Omental fat pad (tissue), 4 donors: ENCODE data around the gene TOGARAM1. TPM values are rescaled to one million over a fixed set of nuclear protein-coding genes. Genes with fewer than 3 reads are reported as not detected.

Experiments used
- ATAC-seq: fragments of 150-250 bp; one replicate; pipeline ENCODE4 v1.9.1; 2016; ENCODE audit warnings: mild to moderate bottlenecking, moderate library complexity; ENCODE audit not compliant: low FRiP score
- DNase-seq: peaks from one replicate; pipeline ENCODE4 v3.0.0-alpha.2; 2019; ENCODE audit warnings: low spot score
- CTCF ChIP-seq, 3 donors: fragments of 450-650 bp; IDR thresholded peaks; one replicate each; pipeline ENCODE4 v1.5.1; 2016 to 2017; ENCODE audit warnings: antibody characterized with exemption in 3 of 3, mild to moderate bottlenecking in 3 of 3, moderate library complexity in 2 of 3
- total RNA-seq, 4 donors: library from RNA; depleted of rRNA; stranded (reverse); fragments of >200 nt; gene quantifications; one replicate each; pipeline ENCODE4 v1.1.0, GENCODE V29; 2016

The TOGARAM1 gene
- total RNA-seq, 4 donors from 2014 or later: 12.2 to 25.3 (median 19.3) TPM

- ATAC-seq (no peak), DNase-seq (no peak)
- TF ChIP-seq CTCF (IDR thresholded peaks at IDR 0.05): no peak
These were observed 9.5 kb downstream of the TOGARAM1 start for GRCh38 chr14:44971459-44971858.

- TF ChIP-seq CTCF (IDR thresholded peaks at IDR 0.05): no peak
- ATAC-seq: no peak
- DNase-seq: no peak
These were observed 17.3 kb downstream of the TOGARAM1 start for GRCh38 chr14:44979273-44979672.

GRCh38 chr14:44979740-44980356 lies 17.9 kb downstream of the TOGARAM1 start:
- no peak for DNase-seq
- ATAC-seq: no peak
- no peak for TF ChIP-seq CTCF (IDR thresholded peaks at IDR 0.05)

GRCh38 chr14:44981198-44981597 lies 19.2 kb downstream of the TOGARAM1 start:
- no peak for ATAC-seq
- TF ChIP-seq CTCF (IDR thresholded peaks at IDR 0.05): no peak
- DNase-seq: no peak

- TF ChIP-seq CTCF (IDR thresholded peaks at IDR 0.05): no peak
- no peak for DNase-seq
- no peak for ATAC-seq
These were observed 20.6 kb downstream of the TOGARAM1 start for GRCh38 chr14:44982594-44982993.

GRCh38 chr14:44988694-44989093 lies 26.7 kb downstream of the TOGARAM1 start:
- ATAC-seq (no peak), DNase-seq (no peak)
- no peak for TF ChIP-seq CTCF (IDR thresholded peaks at IDR 0.05)
